Measurements from ENCODE around the gene RGL2.
"Not testable (repeated sequence)": the region's sequence is repeated elsewhere in the genome, so short reads cannot be mapped to it uniquely, and the experiment has no call there.

RGL2 gene, protein sequence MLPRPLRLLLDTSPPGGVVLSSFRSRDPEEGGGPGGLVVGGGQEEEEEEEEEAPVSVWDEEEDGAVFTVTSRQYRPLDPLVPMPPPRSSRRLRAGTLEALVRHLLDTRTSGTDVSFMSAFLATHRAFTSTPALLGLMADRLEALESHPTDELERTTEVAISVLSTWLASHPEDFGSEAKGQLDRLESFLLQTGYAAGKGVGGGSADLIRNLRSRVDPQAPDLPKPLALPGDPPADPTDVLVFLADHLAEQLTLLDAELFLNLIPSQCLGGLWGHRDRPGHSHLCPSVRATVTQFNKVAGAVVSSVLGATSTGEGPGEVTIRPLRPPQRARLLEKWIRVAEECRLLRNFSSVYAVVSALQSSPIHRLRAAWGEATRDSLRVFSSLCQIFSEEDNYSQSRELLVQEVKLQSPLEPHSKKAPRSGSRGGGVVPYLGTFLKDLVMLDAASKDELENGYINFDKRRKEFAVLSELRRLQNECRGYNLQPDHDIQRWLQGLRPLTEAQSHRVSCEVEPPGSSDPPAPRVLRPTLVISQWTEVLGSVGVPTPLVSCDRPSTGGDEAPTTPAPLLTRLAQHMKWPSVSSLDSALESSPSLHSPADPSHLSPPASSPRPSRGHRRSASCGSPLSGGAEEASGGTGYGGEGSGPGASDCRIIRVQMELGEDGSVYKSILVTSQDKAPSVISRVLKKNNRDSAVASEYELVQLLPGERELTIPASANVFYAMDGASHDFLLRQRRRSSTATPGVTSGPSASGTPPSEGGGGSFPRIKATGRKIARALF

GRCh38 chr6:33298773-33299236 is at the start of gene RGL2:
Gene RGL2 (minus strand): TSS chr6:33298942. CDS start chr6:33298610, 332 bp downstream.
- DNase-seq = no peak

DNA sequence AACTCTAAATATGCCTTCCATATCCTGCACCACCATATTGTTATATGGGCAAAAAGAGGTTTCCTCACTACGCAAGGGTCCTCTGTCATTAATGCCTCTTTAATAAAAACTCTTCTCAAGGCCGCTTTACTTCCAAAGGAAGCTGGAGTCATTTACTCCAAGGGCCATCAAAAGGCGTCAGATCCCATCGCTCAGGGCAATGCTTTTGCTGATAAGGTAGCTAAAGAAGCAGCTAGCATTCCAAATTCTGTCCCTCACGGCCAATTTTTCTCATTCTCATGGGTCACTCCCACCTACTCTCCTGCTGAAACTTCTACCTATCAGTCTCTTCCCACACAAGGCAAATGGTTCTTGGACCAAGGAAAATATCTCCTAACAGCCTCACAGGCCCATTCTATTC is 49.1 kb upstream of the RGL2 start:
- no peak for DNase-seq

DNA sequence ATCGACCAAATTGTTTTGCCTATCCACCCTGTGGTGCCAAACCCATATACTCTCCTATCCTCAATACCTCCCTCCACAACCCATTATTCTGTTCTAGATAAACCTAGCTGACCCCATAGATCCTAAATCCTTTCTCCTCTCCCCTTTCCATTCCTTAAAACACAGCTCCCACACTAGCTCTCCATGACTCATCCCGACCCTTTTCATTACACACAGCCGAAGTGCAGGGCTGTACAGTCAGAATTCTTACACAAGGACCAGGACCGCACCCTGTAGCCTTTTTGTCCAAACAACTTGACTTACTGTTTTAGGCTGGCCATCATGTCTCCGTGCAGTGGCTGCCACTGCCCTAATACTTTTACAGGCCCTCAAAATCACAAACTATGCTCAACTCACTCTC is 48.2 kb upstream of the RGL2 start:
- DNase-seq = not testable (repeated sequence)

GRCh38 chr6:33344701-33345697 is 46.3 kb upstream of the RGL2 start:
- peak; percentile 81 for DNase-seq

GRCh38 chr6:33343953-33344611 is 45.3 kb upstream of the RGL2 start:
- DNase-seq = peak; percentile 63

DNA sequence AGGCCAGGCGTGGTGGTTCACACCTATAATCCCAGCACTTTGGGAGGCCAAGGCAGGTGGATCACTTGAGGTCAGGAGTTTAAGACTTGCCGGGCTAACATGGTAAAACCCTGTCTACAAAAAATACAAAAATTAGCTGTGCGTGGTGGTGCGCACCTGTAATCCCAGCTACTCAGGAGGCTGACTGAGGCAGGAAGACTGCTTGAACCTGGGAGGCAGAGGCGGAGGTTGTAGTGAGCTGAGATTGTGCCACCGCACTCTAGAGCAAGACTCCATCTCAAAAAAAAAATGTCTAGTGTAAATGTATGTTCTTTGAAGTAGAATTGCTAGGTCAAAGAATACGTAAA is 44.8 kb upstream of the RGL2 start:
- not testable (repeated sequence) for DNase-seq

- DNase-seq = no peak
Measured at GRCh38 chr6:33339193-33339592, 40.5 kb upstream of the RGL2 start.

DNA sequence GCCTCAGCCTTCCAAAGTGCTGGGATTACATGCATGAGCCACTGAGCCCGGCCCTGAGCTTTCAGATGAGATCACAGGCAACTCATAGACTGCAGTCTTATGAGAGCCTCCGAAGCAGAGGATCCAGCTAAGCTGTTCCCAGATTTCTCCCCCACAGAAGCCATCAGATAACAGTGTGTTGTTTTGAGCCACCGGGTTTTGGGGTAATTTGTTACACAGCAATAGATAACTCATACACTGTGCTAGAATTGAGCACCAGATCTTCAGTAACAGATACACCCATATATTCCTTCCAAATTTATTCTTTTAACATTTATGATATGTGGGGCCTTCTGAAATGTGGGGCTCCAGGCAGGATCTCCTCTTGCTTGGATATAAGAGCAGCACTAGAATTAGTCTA is 37.8 kb upstream of the RGL2 start:
- DNase-seq = no peak

DNA sequence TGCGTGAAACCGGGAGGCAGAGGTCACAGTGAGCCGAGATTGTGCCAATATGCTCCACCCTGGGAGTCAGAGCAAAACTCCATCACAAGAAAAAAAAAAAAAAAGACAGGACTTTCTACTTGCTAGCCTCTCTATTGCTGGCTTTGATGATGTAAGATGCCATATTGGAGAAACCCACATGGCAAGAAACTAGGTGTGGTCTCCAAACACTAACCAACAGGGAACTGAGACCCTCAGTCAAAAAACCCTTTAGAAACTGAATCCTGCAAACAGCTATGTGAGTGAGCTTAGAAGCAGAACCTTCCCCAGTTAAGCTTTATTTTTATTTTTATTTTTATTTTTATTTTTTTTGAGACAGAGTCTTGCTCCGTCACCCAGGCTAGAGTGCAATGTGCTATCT is 37.2 kb upstream of the RGL2 start:
- no peak for DNase-seq

DNA sequence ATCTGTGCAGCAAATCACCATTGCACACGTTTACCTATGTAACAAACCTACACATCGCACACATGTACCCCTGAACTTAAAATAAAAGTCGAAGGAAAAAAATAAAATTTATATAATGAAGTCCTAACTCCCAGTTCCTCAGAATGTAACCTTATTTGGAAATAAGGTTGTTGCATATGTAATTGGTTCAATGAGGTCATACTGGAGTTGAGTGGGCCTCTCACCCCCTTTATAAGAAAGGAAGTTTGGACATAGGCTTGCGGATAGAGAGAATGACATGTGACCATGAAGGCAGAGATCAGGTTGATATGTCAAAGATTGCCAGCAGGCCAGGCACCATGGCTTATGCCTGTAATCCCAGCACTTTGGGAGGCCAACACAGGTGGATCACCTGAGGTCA is 34.9 kb upstream of the RGL2 start:
- DNase-seq = no peak

DNA sequence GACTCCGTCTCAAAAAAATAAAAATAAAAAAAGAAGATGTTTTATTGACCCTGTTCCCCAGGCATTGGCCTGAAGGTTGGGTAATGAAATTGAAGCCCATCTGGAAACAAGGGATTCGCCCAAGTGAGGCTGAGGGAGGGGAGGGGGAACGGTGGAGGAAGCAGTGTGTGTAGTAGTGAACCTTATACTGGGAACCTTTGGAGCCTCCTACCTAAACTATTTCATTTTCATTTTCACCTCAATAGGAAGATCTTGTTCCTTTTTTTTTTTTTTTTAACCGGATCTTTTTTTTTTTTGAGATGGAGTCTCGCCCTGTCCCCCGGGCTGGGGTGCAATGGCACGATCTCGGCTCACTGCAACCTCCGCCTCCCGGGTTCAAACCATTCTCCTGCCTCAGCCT is 32.0 kb upstream of the RGL2 start:
- no peak for DNase-seq

- DNase-seq = no peak
Measured at GRCh38 chr6:33329058-33329457, 30.3 kb upstream of the RGL2 start.

DNA sequence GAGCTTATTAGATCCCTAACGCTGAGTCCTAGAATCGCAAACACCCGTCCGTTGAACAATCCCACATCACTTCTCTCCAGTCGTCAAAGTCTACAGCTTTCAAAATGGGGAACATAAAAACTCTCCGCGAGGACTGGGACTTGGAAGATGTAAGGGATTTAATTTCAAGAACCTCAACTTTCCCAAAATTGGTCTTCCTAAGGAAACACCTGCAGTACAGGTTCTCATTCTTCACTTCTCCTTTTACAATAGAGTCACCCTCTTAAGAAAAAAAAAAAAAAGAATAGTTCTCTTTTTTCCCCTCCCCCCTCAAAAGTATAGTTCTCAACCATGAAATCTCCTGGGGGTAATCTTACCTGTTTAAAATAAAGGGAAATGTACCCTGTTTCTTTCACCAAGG is 25.4 kb upstream of the RGL2 start:
- DNase-seq = no peak

GRCh38 chr6:33323623-33323948 is 24.8 kb upstream of the RGL2 start:
- no peak for DNase-seq

DNA sequence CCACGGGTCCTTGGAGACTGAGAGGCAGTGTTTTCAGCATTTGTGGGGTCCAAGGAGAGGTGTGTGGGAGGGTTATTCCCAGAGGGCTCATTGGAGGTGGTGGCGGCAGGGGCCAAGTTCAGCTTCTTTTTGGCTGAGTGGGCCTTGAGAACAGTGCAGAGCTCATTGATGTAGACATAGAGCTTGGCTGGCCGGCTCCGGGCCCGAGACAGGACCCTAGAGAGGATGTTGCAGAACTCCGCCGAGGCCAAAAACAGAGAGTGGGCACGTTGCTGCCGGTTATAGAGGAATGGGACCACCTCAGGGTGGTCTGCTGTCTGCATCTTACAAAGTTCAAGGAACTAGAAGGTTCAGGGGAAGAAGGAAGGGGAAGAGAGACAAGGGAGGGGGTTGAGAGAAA is 22.5 kb upstream of the RGL2 start:
- DNase-seq = no peak

GRCh38 chr6:33320315-33321181 is 21.8 kb upstream of the RGL2 start:
- no peak for DNase-seq

DNA sequence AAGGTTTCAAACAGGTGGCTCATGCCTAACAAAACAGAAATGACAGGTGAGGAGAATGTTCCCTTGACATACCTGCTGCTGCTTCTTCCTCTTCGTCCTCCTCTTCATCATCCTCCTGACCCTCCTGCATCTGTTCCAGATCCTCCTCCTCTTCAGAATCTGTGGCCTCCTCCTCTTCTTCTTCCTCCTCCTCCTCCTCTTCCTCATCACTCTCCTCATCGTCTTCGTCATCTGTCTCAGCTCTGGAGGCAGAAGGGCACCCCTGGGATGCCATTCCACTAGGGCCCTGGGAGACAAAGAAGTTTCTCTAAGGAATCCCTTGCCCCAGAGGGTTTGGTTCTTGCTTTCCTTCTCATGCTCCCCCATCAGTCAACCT is 21.2 kb upstream of the RGL2 start:
- DNase-seq = no peak

GRCh38 chr6:33318426-33319073 is 19.8 kb upstream of the RGL2 start:
- DNase-seq = no peak

DNA sequence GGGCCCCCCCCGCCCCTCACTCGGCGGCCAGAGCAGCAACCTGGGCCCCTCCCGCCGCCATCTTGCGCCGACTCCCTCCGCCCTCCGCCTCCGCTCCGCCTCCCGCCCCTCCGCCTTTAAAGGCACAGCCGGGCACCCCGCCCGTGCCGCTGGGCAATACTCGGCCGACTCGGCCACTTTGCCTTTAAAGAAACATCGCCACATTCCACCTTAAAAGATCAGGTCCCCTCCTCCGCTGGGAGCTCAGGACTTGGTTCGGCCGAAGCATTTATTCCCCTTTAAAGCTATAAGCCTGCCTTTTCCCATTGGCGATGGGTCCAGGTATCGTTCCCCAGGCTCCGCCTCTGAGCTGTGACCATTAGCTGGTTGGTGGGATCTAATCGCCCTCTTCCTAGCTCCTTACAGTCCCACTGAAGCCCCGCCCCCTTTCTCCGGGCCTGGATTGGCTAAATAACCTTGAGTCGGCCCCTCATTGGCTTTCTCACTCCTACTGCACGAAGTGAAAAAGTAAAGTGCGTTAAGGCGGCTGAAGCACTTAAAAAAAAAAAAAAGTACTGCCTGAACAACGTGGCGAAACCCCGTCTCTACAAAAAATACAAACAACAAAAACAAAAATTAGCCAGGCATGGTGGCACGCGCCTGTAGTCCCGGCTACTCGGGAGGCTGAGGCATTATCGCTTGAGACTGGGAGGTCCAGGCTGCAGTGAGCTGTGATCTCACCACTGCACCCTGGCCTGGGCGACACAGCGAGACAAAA is 19.1 kb upstream of the RGL2 start, which contains the start of gene ZBTB22:
Gene ZBTB22 (minus strand): TSS at position 76 of the 757 bp plus-strand sequence. CDS start 828 bp downstream, outside the sequence.
- DNase-seq = peak; percentile 96

GRCh38 chr6:33317419-33317668 is 18.6 kb upstream of the RGL2 start:
- DNase-seq = no peak

Data from activated CD4-positive, alpha-beta T cell treated with anti-CD3 and anti-CD28 coated beads, Interleukin-2, amount 50 U/mL, for 16 hours (primary cell).